Measurements from ENCODE around the gene HIGD1C.
A peak's percentile ranks its signal among the peaks of the same experiment; 100 is the strongest.

Gene HIGD1C

DNA sequence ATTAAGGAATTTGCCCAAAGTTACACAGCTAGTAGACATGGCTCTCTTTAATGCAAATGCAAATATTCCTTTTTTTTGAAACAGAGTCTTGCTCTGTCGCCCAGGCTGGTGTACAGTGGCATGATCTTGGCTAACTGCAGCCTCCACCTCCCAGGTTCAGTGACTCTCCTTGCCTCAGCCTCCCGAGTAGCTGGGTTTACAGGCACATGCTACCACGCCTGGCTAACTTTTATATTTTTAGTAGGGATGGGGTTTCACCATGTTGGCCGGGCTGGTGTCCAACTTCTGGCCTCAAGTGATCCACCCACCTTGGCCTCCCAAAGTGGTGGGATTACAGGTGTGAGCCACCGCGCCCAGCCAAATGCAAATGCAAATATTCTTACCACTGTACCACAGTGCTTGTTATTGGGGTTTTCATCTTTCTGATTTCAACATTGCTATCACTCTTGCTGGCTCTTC, 24.5 kb upstream of the HIGD1C start:
- H3K27ac ChIP-seq (ENCODE audit: extremely low read depth, low read depth, low read length) = peak overlapping the region; percentile 45; the same call in 1 of the 2 replicates
- POLR2A ChIA-PET = no interaction called here
- no peak overlapping the region for H3K4me3 ChIP-seq (ENCODE audit: low read depth, low read length)

DNA sequence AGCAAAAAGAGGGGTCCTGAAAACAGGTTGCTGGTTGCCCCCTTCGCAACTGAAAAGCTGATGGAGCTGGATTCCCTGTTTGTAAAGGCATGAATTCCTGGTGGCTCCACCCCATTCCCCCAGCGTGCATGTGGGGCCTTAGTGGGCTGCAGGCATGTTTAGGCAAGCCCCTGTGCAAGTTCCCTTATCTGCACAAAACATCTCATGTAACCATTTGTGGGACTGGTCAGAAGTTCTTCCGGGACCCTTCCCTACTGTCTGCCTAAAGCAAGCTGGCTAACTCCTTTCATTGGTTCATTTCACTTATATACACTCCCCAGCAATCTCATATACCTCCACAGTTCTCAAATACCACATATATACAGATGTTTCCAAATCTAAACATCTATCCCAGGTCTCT, 24.0 kb upstream of the HIGD1C start:
- Histone ChIP-seq H3K4me3 (ENCODE audit: low read depth, low read length) (no peak overlapping the region), H3K27ac (ENCODE audit: extremely low read depth, low read depth, low read length) (peak overlapping the region; percentile 45), H3K9me3 (ENCODE audit: control insufficient read depth, insufficient read depth, low read depth, low read length) (no peaks in the 10 kb centered on the region), H3K4me1 (ENCODE audit: control insufficient read depth, insufficient read depth, low read length) (peaks cover 4% of the 10 kb centered on the region), H3K36me3 (ENCODE audit: control insufficient read depth in 2 of 2, insufficient read depth in 1 of 2, low read length in 2 of 2) (peaks cover 9 to 10% of the 10 kb centered on the region in 2 experiments; a peak in 2 of 3 replicates)
- ChIA-PET CTCF (interaction anchor here (0.6 kb wide), 1 partner anchor 98 kb away, joined by 3 read pairs; the partner anchor contains the start of gene SLC11A2), POLR2A (no interaction called here)
- no peak for TF ChIP-seq ZNF571 (tag by site-specific recombination; IDR thresholded peaks at IDR 0.05)
- TF ChIP-seq REPIN1 (tag by site-specific recombination; IDR thresholded peaks at IDR 0.05; ENCODE audit: low read depth) = no peak
- no peak for TF ChIP-seq MZF1 (tag by site-specific recombination; IDR thresholded peaks at IDR 0.05; ENCODE audit: borderline replicate concordance)
- TF ChIP-seq, protein P1, sequence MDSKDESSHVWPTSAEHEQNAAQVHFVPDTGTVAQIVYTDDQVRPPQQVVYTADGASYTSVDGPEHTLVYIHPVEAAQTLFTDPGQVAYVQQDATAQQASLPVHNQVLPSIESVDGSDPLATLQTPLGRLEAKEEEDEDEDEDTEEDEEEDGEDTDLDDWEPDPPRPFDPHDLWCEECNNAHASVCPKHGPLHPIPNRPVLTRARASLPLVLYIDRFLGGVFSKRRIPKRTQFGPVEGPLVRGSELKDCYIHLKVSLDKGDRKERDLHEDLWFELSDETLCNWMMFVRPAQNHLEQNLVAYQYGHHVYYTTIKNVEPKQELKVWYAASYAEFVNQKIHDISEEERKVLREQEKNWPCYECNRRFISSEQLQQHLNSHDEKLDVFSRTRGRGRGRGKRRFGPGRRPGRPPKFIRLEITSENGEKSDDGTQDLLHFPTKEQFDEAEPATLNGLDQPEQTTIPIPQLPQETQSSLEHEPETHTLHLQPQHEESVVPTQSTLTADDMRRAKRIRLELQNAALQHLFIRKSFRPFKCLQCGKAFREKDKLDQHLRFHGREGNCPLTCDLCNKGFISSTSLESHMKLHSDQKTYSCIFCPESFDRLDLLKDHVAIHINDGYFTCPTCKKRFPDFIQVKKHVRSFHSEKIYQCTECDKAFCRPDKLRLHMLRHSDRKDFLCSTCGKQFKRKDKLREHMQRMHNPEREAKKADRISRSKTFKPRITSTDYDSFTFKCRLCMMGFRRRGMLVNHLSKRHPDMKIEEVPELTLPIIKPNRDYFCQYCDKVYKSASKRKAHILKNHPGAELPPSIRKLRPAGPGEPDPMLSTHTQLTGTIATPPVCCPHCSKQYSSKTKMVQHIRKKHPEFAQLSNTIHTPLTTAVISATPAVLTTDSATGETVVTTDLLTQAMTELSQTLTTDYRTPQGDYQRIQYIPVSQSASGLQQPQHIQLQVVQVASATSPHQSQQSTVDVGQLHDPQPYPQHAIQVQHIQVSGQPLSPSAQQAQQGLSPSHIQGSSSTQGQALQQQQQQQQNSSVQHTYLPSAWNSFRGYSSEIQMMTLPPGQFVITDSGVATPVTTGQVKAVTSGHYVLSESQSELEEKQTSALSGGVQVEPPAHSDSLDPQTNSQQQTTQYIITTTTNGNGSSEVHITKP (tag by site-specific recombination; IDR thresholded peaks at IDR 0.05) = no peak
- no peak for TF ChIP-seq ZNF239 (tag by site-specific recombination; IDR thresholded peaks at IDR 0.05)
- TF ChIP-seq, protein P2, sequence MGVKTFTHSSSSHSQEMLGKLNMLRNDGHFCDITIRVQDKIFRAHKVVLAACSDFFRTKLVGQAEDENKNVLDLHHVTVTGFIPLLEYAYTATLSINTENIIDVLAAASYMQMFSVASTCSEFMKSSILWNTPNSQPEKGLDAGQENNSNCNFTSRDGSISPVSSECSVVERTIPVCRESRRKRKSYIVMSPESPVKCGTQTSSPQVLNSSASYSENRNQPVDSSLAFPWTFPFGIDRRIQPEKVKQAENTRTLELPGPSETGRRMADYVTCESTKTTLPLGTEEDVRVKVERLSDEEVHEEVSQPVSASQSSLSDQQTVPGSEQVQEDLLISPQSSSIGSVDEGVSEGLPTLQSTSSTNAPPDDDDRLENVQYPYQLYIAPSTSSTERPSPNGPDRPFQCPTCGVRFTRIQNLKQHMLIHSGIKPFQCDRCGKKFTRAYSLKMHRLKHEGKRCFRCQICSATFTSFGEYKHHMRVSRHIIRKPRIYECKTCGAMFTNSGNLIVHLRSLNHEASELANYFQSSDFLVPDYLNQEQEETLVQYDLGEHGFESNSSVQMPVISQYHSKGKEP (tag by site-specific recombination; IDR thresholded peaks at IDR 0.05) = peak; percentile 75; the same call in 1 of the 2 replicates
- TF ChIP-seq, protein P3, sequence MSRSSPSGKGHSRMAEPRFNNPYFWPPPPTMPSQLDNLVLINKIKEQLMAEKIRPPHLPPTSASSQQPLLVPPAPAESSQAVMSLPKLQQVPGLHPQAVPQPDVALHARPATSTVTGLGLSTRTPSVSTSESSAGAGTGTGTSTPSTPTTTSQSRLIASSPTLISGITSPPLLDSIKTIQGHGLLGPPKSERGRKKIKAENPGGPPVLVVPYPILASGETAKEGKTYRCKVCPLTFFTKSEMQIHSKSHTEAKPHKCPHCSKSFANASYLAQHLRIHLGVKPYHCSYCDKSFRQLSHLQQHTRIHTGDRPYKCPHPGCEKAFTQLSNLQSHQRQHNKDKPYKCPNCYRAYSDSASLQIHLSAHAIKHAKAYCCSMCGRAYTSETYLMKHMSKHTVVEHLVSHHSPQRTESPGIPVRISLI (tag by site-specific recombination; IDR thresholded peaks at IDR 0.05) = no peak
- no peak for TF ChIP-seq ZSCAN16 (tag by site-specific recombination; IDR thresholded peaks at IDR 0.05)
- TF ChIP-seq ZNF324 (tag by site-specific recombination; IDR thresholded peaks at IDR 0.05) = no peak
- TF ChIP-seq, protein P4, sequence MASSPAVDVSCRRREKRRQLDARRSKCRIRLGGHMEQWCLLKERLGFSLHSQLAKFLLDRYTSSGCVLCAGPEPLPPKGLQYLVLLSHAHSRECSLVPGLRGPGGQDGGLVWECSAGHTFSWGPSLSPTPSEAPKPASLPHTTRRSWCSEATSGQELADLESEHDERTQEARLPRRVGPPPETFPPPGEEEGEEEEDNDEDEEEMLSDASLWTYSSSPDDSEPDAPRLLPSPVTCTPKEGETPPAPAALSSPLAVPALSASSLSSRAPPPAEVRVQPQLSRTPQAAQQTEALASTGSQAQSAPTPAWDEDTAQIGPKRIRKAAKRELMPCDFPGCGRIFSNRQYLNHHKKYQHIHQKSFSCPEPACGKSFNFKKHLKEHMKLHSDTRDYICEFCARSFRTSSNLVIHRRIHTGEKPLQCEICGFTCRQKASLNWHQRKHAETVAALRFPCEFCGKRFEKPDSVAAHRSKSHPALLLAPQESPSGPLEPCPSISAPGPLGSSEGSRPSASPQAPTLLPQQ (tag by site-specific recombination; IDR thresholded peaks at IDR 0.05) = peak; percentile 78
- no peak for TF ChIP-seq GFI1B (tag by site-specific recombination; IDR thresholded peaks at IDR 0.05)
- TF ChIP-seq FEZF1 (tag by site-specific recombination; IDR thresholded peaks at IDR 0.05) = no peak
- TF ChIP-seq, protein P5, sequence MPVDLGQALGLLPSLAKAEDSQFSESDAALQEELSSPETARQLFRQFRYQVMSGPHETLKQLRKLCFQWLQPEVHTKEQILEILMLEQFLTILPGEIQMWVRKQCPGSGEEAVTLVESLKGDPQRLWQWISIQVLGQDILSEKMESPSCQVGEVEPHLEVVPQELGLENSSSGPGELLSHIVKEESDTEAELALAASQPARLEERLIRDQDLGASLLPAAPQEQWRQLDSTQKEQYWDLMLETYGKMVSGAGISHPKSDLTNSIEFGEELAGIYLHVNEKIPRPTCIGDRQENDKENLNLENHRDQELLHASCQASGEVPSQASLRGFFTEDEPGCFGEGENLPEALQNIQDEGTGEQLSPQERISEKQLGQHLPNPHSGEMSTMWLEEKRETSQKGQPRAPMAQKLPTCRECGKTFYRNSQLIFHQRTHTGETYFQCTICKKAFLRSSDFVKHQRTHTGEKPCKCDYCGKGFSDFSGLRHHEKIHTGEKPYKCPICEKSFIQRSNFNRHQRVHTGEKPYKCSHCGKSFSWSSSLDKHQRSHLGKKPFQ (tag by site-specific recombination; IDR thresholded peaks at IDR 0.05) = no peak
- peak; percentile 49; the same call in 1 of the 2 replicates for TF ChIP-seq ZNF335 (tag by site-specific recombination; conservative IDR thresholded peaks at IDR 0.05)

More for the DNA sequence above, 24.5 kb upstream of the HIGD1C start:
- TF ChIP-seq ZNF394 (tag by site-specific recombination; IDR thresholded peaks at IDR 0.05; ENCODE audit: borderline replicate concordance) (no peak), ZNF341 (tag by site-specific recombination; IDR thresholded peaks at IDR 0.05; ENCODE audit: low read depth) (no peak), ZNF121 (tag by site-specific recombination; IDR thresholded peaks at IDR 0.05) (peak; percentile 55; the same call in 1 of the 2 replicates), ZNF324 (tag by site-specific recombination; IDR thresholded peaks at IDR 0.05) (no peak), ZSCAN16 (tag by site-specific recombination; IDR thresholded peaks at IDR 0.05) (no peak), ZNF621 (tag by site-specific recombination; IDR thresholded peaks at IDR 0.05) (no peak), ZBTB21 (tag by site-specific recombination; IDR thresholded peaks at IDR 0.05) (no peak), ZFP69B (tag by site-specific recombination; IDR thresholded peaks at IDR 0.05) (no peak), ZBTB8A (tag by site-specific recombination; IDR thresholded peaks at IDR 0.05) (no peak), KLF1 (tag by site-specific recombination; IDR thresholded peaks at IDR 0.05) (no peak), SP3 (tag by site-specific recombination; IDR thresholded peaks at IDR 0.05) (no peak)
- TF ChIP-seq, protein P5 (tag by site-specific recombination; IDR thresholded peaks at IDR 0.05) = peak; percentile 90
- TF ChIP-seq, protein P6, sequence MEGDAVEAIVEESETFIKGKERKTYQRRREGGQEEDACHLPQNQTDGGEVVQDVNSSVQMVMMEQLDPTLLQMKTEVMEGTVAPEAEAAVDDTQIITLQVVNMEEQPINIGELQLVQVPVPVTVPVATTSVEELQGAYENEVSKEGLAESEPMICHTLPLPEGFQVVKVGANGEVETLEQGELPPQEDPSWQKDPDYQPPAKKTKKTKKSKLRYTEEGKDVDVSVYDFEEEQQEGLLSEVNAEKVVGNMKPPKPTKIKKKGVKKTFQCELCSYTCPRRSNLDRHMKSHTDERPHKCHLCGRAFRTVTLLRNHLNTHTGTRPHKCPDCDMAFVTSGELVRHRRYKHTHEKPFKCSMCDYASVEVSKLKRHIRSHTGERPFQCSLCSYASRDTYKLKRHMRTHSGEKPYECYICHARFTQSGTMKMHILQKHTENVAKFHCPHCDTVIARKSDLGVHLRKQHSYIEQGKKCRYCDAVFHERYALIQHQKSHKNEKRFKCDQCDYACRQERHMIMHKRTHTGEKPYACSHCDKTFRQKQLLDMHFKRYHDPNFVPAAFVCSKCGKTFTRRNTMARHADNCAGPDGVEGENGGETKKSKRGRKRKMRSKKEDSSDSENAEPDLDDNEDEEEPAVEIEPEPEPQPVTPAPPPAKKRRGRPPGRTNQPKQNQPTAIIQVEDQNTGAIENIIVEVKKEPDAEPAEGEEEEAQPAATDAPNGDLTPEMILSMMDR (tag by site-specific recombination; IDR thresholded peaks at IDR 0.05) = peak; percentile 23; the same call in 1 of the 2 replicates
- peaks cover 9 to 10% of the 10 kb centered on the region in 2 experiments; a peak in 2 of 3 replicates for H3K36me3 ChIP-seq (ENCODE audit: control insufficient read depth in 2 of 2, insufficient read depth in 1 of 2, low read length in 2 of 2)
- peaks cover 4% of the 10 kb centered on the region for H3K4me1 ChIP-seq (ENCODE audit: control insufficient read depth, insufficient read depth, low read length)
- H3K9me3 ChIP-seq (ENCODE audit: control insufficient read depth, insufficient read depth, low read depth, low read length) = no peaks in the 10 kb centered on the region
- CTCF ChIA-PET = no interaction called here
